Iris pigment epithelial cell (primary cell): Measurements from ENCODE around the gene LINS1.

Experiments used
- DNase-seq: peaks from one replicate; pipeline ENCODE4 v3.0.0-alpha.2; 2011; ENCODE audit warnings: low read depth

The LINS1 gene, protein sequence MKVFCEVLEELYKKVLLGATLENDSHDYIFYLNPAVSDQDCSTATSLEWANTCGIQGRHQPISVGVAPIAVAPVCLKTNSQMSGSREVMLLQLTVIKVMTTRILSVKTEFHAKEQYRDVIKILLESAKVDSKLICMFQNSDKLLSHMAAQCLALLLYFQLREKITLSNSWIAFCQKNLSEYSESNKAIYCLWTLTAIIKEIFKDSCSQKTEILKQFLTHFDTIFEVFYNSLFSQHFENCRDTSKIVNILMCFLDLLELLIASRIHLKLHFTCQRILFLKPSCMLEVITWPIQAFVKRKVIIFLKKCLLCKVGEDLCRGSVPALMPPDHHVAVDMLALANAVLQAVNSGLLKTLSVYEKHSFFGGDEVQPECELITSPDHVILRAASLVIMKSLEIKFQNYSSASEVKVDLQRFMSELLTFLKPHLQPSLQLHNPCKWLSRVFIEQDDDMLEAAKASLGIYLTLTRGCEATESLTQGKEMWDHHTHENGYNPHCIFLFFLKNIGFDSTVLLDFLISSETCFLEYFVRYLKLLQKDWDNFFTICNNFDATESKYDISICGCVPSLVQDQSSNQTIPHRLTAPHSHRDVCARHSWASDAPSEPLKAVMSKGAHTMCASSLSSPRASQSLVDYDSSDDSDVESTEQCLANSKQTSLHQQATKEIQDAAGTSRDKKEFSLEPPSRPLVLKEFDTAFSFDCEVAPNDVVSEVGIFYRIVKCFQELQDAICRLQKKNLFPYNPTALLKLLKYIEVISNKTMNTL

DNA sequence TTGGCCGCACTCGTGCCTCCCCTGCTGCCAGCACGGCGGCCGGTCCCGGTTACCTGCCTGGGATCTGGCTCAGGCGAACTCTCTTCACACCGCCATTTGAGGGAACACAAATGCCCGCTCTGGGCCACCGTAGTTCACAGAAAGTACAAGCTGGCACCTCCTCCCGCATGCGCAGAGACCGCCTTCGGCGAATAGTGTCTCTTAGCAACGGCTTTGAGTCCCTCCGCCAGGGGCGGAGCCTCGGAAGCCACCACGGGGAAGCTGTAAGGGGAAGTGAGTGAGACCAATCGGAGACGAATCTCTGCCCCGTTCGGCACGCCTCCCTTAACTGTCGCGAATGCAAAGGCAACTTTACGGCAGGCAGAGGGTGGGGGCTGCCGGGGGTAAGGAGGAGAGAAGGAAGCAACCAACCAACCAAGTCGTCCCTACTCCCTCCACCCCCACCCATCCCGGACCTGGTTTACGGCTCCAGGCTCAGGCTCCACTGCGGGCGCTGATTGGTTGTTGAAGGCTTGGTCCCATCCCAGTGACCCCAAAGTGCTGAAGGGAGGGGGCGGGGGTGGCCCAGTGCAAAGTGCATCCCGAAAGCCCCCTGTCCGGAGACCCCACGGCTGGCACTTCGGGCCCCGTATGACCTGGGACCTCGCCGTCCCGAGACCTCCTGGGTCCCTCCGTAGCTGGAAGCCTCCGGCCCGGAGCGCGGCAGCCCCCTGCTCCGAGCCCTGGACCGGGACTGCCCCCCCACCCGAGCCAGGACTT, at the start of gene LINS1, which contains the start of gene ASB7:
Gene LINS1, minus strand, starts transcription at position 121 of the 759 bp plus-strand sequence. CDS start 21,342 bp downstream, outside the sequence.
Gene ASB7, plus strand, starts transcription at position 526 of the 759 bp plus-strand sequence. CDS start 9,628 bp downstream, outside the sequence.
- peak; percentile 100 for DNase-seq

DNA sequence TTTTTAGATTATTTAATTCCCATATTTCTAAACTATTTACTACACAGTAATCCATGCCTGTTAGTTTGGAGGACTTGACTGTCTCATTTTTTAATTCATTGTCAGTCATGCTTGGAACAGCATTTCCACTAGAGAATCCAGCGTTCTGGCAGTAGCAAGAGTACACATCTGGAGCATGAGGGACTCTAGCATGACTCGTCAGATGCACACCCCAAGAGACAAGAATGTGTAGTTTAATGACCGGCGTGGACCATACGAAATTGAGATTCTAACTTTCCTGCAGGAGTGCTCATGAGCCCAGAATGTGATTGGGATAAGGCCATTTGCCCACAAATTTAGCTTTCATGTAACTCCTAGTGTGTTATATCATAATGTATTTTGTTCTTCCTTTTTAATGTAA, 49.3 kb upstream of the LINS1 start:
- DNase-seq, result no peak

GRCh38 chr15:100650685-100651084, 48.7 kb upstream of the LINS1 start:
- DNase-seq, result no peak

DNA sequence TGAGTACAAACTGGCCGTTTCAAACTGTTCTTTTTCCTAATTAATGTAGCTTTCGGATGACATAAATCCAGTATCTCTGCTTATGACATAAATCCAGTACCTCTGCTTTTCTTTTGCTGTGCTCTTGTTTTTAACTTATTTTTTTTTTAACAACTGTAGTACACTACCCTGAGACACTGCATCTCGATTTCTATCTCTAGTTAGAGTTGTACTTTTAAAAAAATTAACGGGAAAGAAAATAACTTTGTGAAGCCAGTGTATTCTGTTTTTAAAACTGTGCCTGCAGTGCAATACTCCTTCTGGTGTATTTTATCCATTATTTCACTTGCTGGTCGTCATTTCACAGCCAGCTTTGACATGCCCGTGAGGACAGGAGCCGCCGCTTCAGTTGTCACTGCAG, 47.0 kb upstream of the LINS1 start:
- DNase-seq, result no peak

GRCh38 chr15:100645671-100646070, 43.7 kb upstream of the LINS1 start:
- DNase-seq, result no peak

DNA sequence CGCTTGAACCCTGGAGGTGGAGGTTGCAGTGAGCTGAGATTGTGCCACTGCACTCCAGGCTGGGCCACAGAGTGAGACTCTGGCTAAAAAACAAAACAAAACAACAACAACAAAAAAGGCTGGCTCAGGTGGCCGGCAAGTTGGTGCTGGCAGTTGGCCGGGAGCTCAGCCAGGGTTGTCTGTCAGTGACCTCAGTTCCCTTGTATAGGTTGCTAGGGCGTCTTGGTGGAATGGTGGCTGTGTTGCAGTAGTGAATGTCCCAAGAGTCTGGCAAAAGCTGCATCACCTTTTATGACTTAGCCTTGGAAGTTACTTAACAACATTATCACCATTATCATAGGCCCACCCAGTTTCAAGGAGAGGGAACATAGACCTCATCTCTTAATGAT, 41.0 kb upstream of the LINS1 start:
- DNase-seq, result no peak

DNA sequence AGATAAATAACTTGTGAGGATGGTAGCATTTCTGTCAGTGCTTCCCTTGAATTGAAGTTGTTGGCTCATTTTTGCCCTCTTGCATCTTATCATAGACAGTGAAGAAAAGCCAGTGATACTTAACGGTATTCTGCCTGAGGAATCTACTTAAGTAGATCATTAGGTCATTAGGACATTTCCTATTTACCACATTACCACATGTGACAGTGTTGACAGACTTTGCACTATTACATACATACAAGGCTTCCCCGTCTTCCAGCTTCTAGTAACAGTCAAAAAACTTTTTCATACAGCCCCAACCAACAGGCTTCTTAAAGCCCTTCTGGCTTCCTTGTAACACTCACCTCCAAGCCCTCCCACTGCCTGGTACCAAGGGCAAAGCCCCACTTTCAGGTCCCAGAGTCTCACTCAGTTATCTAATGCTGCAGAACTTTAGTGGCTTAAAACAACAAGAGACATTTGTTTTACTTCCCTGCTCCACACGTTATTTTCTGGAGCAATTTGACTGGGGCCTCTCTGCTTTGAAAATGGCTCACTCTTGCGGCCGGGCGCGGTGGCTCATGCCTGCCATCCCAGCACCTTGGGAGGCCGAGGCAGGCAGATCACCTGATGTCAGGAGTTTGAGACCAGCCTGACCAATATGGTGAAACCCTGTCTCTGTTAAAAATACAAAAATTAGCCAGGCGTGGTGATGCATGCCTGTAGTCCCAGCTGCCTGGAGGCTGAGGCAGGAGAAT, 40.4 kb upstream of the LINS1 start:
- DNase-seq, result no peak

DNA sequence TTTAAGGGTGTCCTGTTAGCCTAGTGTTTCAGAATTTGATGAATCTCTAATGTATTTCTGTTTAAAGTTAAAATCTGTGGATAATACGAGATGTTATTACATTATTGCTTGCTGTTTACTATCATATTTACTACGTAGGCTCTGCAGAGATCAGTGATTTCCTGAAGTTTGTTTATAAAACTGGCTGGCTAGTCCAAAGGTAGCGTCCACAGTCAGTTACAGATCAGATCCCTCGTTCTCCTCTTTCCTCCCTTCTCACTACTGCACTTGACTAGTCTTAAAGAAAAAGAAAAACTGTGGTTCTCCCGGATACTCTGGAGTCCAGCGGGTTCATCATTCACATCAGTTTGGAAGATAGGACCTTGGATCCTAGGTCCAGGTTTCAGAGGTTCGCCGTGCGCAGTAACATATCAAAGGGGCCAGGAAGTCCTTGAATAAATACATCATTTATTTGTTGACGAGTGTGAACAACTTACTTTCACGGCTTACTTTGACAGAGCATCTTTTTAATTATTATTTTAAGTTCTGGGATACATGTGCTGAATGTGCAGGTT, 36.3 kb upstream of the LINS1 start:
- DNase-seq, result no peak

DNA sequence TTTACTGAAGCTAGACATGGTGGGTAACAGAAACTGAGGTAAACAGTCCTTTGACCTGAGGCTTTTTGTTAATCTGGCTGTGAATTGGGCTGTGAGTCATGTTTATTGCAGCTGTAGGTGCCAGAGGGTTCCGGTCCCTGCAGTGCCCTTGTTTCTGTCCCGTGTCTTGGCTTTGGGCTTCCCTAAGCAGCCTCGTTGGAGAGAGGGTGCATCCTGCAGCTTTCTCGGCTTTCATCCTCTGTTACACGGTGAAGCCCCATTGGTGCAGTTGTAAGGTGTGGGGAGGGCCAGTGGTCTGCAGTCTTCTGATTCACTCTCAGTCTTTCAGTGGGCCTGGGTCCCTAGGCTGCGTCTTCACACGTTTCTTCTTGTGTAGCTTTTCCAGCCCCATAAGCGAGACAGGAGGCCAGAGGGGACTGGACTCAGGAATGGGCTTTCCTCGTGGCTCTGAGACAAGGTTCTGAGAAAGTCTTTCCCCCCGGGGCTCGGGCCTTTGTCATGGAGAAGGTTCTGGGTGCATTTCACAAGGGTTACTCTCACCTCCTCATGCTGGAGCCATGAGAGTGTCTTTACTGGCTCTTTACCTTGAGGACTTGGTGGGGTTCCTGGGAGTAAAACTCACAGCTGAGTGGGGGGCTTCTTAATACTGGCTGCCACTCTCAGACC, 33.6 kb upstream of the LINS1 start:
- peak; percentile 11 for DNase-seq

GRCh38 chr15:100633763-100634075, 31.7 kb upstream of the LINS1 start:
- no peak for DNase-seq

- no peak for DNase-seq
Observed at GRCh38 chr15:100631831-100632230, 29.8 kb upstream of the LINS1 start.

DNA sequence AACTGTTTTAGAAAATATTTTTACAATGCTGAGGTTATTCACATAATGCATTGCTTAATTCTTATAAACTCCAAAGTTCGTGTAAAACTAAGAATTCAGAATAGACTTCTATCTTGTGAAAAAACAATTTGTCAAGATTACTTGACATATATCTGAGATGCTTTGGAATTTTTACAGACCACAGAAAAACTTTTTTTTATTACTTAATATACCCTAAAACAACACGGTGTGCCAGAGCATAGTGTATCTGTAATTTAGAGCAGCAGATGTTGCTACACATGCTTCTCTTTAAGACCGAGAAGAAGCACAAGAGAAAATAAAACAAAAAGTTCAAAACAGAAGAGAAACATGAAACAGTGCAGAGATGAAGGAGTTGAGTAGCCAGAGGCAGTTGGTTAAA, 26.8 kb upstream of the LINS1 start:
- peak; percentile 45 for DNase-seq

- DNase-seq, result peak; percentile 82
Observed at GRCh38 chr15:100627789-100628395, 25.9 kb upstream of the LINS1 start.

DNA sequence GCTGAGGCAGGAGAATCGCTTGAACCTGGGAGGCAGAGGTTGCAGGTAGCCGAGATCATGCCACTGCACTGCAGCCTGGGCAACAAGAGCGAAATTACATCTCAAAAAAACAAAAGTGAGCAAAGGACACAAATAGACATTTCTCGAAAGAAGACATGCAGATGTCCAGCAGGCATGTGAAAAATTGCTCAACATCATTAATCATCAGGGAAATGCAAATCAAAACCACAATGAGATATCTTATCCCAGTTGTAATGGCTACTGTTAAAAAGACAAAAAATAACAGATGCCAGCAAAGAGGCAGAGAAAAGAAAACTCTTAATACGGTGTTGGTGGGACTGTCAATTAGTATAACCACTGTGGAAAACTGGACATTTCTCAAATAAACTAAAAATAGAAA, 21.3 kb upstream of the LINS1 start:
- peak; percentile 84 for DNase-seq

GRCh38 chr15:100616700-100617099, 14.7 kb upstream of the LINS1 start:
- DNase-seq, result no peak

- DNase-seq, result peak; percentile 18
Observed at GRCh38 chr15:100615801-100616200, 13.8 kb upstream of the LINS1 start.

DNA sequence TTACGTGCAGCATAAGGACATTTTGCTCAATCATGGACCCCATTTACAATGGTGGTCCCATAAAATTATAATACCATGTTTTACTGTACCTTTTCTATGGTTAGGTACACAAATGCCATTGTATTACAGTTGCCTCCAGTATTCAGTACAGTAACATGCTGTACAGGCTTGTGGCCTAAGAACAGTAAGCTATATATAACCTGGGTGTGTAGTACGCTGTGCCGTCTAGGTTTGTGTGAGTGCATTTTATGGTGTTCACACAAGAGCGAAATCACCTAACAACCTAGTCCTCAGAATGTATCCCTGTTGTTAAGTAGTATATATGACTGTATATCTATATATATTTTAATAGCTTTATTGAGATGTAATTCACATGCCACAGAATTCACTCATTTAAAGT, 12.9 kb upstream of the LINS1 start:
- DNase-seq, result no peak

DNA sequence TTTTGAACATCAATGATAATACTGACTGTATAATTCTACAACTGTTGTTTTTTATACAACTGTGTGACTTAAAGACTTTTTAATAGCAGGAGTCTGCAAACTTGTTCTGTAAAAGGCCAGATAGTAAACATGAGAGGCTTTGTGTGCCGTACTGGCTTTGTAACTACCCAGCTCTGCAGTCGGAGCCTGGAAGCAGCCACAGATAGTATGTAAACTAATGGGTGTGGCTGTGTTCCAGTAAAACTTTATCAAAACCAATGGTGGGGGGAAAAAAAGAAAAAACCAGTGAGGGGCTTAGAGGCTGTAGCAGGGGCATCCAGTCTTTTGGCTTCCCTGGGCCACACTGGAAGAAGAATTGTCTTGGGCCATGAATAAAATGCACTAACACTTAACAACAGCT, 12.4 kb upstream of the LINS1 start:
- no peak for DNase-seq

DNA sequence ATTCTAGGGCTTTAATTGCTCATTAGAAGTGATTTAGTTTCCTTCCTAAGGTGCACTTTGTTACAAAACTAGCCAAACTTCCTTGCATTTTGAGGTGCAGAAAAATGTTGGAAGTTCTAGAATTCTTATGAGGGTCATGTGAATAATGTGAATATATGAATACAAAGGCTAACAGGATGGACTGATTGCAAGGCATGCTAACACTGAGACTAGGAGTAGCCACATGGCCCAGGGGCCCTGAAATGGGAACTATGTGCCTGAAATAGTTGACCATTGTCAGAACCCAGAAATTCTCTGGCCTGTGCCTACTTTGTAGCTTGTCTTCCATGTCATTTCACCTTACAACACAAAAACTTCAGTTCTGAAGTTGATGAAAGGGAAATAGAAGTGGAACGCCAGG, 11.2 kb upstream of the LINS1 start:
- DNase-seq, result no peak

GRCh38 chr15:100612539-100612938, 10.6 kb upstream of the LINS1 start:
- DNase-seq, result no peak
